ENCODE results near the gene CRCP.

CRCP gene

GRCh38 chr7:66078067-66078466 lies 36.6 kb upstream of the CRCP start:
- DNase-seq (ENCODE audit: low read depth) = no peak
- no peak overlapping the region for H3K4me3 ChIP-seq (ENCODE audit: low read length)
- TF ChIP-seq CTCF (conservative IDR thresholded peaks at IDR 0.05; ENCODE audit: low read length) = no peak

GRCh38 chr7:66082083-66082482 lies 32.6 kb upstream of the CRCP start:
- DNase-seq (ENCODE audit: low read depth) = no peak
- no peak for TF ChIP-seq CTCF (conservative IDR thresholded peaks at IDR 0.05; ENCODE audit: low read length)
- no peak overlapping the region for H3K4me3 ChIP-seq (ENCODE audit: low read length)

DNA sequence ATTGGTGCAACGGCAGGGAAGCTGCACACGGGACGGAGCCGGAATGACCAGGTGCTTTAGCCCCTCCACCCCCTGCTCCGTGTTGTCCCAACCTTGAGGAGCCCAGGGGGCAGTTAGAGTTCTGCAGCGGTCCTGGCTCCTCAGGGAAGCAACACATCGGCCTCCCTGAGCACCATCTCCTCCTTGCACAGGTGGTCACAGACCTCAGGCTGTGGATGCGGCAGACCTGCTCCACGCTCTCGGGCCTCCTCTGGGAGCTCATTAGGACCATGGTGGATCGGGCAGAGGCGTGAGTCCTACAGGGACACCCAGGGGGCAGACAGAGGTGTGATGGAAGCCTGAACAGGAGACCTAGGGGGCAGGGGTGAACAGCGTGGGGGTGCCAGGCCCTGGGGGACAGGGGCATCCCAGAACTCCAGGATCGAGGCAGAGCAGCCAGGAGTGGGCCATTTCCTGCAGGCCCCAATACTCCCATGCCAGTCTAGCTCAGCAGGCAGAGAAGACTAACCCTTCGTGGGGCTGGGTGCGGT lies 31.7 kb upstream of the CRCP start:
- TF ChIP-seq CTCF (conservative IDR thresholded peaks at IDR 0.05; ENCODE audit: low read length) = no peak
- no peak overlapping the region for H3K4me3 ChIP-seq (ENCODE audit: low read length)
- DNase-seq (ENCODE audit: low read depth) = no peak

DNA sequence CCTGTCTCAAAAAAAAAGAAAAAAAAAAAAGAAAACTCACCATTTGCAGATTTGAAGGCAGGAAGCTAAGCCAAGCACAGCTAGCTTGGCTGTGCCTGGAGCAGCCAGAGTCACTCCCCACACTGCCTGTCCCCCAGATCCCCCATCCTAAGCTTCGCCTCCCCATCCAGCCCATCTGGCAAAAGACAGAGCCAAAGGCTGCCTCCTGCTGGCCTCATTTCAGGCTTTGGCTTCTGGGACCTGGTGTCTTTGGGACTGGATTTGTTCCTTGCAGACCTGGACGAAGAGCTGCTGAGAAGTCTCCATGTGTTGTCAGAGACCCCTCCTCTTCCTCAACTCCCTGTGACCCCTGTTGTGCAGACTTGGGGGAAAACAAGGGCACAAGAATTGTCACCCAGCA lies 31.0 kb upstream of the CRCP start:
- no peak for DNase-seq (ENCODE audit: low read depth)
- H3K4me3 ChIP-seq (ENCODE audit: low read length) = no peak overlapping the region
- no peak for TF ChIP-seq CTCF (conservative IDR thresholded peaks at IDR 0.05; ENCODE audit: low read length)

DNA sequence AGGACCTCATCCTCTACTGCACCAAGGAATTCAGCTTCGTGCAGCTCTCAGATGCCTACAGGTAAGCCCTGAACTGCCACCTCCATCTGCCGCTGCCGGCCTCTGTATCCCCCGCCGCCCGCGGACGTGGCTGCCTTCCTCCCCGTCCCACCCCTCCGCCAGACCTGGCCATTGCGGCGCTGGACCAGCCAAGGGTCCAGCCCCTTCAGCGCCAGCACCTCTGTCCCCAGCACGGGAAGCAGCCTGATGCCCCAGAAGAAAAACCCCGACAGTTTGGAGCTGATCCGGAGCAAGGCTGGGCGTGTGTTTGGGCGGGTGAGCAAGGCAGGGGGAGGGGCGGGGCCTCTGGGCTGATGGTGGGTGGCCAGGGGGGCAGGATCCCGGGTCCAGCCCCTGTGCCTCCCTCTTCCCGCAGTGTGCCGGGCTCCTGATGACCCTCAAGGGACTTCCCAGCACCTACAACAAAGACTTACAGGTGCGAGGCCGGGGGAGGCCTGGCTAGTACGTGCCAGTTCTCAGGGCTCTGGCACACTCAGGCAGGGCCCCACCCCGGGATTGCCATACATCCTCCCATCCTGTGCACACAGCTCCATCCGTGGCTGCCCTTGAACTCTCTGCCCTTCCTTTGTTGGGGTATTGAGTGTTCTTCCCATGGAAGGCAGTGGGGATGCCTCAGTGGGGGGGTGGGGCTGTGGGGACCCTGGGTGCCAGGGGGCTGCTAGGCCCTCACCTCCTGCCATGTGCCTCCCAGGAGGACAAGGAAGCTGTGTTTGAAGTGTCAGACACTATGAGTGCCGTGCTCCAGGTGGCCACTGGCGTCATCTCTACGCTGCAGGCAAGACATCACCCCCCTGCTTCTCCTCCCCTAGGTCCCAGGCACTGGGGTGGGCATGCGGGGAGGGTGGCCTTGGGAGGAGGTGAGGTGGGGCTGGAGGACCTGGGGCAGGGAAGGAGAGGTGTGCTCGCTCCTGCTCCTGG lies 25.5 kb upstream of the CRCP start:
- no peak for DNase-seq (ENCODE audit: low read depth)
- H3K4me3 ChIP-seq (ENCODE audit: low read length) = no peak overlapping the region
- no peak for TF ChIP-seq CTCF (conservative IDR thresholded peaks at IDR 0.05; ENCODE audit: low read length)

GRCh38 chr7:66092654-66093053 lies 22.0 kb upstream of the CRCP start:
- DNase-seq (ENCODE audit: low read depth) = no peak
- no peak for TF ChIP-seq CTCF (conservative IDR thresholded peaks at IDR 0.05; ENCODE audit: low read length)
- no peak overlapping the region for H3K4me3 ChIP-seq (ENCODE audit: low read length)

DNA sequence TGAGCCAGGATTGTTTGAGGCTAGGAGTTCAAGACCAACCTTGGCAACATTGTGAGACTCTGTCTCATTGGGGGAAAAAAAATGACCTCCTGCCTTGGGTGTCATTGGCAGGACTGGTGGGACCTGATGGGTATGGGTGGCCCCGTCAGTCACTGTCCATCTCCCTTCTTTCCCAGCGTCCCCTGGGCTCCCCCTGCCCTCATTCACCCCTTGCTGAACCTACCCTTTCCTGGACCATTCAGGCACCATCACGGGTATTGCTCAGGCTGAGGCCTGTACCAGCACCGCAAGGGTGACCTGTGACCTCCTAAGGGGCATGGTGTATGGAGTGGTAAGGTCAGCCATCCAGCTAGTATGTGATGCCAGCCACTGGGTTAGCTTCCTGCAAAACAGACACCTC lies 19.6 kb upstream of the CRCP start:
- no peak for TF ChIP-seq CTCF (conservative IDR thresholded peaks at IDR 0.05; ENCODE audit: low read length)
- no peak for DNase-seq (ENCODE audit: low read depth)
- no peak overlapping the region for H3K4me3 ChIP-seq (ENCODE audit: low read length)
